Fibroblast of peridontal ligament (primary cell): ENCODE measurements around the gene MFSD12.
"Not testable (repeated sequence)": the region's sequence is repeated elsewhere in the genome, so short reads cannot be mapped to it uniquely, and the experiment has no call there.

Source experiments
- DNase-seq: peaks from one replicate; pipeline ENCODE4 v3.0.0-alpha.2; 2010; ENCODE audit errors: extremely low read depth

The MFSD12 gene

GRCh38 chr19:3584036-3584802 lies 26.8 kb upstream of the MFSD12 start:
- not testable (repeated sequence) for DNase-seq

- DNase-seq: not testable (repeated sequence)
Measured at GRCh38 chr19:3581792-3582191, 24.4 kb upstream of the MFSD12 start.

GRCh38 chr19:3580156-3580934 lies 23.0 kb upstream of the MFSD12 start:
- peak; percentile 88 for DNase-seq

DNA sequence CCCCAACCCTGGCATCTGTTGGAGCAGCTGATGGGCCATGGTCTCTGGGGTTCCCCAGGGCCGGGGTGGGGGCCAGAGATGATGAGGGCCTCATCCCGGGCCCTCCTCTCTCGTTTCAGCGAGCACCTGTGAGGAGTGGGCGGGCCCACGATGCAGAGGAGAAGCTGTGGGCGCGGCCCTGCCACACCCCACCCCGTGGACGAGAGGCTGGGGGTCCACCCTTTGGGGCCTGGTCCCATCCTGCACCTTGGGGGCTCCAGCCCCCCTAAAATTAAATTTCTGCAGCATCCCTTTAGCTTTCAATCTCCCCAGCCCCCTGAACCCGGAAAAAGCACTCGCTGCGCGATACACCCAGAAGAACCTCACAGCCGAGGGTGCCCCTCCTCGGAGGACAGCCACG lies 21.0 kb upstream of the MFSD12 start:
- DNase-seq: no peak

DNA sequence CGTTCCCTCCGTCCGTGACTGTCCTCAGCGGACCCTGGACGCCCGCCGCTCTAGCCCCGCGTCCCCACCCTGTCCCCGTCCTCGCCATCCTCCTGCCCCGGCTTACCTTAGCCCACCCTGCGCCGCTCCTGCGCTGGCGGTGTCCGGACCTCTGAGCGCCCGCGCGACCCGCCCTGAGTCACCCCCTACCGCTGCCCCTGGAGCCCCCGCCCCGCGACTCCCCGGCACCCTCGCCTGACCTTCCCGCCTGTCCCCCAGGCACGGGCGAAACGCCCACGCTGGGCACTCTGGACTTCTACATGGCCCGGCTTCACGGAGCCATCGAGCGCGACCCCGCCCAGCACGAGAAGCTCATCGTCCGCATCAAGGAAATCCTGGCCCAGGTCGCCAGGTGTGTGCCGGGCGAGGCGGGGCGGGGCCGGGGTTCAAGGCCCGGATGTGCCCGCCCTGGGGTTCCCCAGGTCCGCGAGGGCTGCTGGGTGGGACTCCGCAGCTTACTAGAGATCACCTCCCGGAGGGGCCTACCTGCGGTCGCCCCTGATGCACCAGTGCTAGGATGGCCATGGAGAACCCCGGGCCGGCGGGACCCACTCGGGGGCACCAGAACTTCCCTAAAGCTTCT lies 20.4 kb upstream of the MFSD12 start:
- DNase-seq: no peak

GRCh38 chr19:3576696-3577443 lies 19.5 kb upstream of the MFSD12 start:
- DNase-seq: no peak

GRCh38 chr19:3575949-3576673 lies 18.7 kb upstream of the MFSD12 start:
- no peak for DNase-seq

- DNase-seq: no peak
Measured at GRCh38 chr19:3575260-3575741, 17.9 kb upstream of the MFSD12 start.

GRCh38 chr19:3573858-3574637 lies 16.7 kb upstream of the MFSD12 start:
- DNase-seq: peak; percentile 89

DNA sequence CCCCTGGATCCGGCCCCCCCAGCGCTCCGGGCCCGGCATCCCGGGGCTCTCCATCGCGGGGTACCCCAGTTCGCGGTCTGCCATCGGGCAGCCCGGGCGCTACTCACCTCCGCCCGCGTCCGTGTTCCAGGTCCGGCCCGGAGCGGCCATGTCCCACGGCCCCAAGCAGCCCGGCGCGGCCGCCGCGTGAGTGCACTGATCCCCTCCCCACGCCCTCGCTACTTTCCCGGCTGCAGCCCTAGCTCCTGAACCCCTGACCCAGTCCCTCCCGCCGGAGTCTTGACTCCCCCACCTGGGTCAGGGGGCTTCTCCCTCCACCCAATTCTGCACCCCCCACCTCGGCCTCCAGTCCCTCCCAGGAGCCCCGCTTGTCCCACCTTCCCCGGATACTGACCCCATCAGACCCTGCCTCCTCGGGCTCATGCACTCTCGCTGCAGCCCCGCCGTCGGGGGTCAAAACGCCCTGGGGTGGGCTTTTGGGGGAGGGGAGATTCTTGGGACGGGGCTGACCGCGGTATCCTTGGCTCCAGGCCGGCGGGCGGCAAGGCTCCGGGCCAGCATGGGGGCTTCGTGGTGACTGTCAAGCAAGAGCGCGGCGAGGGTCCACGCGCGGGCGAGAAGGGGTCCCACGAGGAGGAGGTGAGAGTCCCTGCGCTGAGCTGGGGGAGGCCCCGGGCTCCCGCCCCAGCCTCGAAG lies 15.9 kb upstream of the MFSD12 start:
- DNase-seq: no peak

- DNase-seq: no peak
Measured at GRCh38 chr19:3572855-3573161, 15.4 kb upstream of the MFSD12 start, which contains the start of gene HMG20B. TSS of gene HMG20B (plus strand) at chr19:3572944. CDS start at chr19:3573310, 366 bp downstream.

DNA sequence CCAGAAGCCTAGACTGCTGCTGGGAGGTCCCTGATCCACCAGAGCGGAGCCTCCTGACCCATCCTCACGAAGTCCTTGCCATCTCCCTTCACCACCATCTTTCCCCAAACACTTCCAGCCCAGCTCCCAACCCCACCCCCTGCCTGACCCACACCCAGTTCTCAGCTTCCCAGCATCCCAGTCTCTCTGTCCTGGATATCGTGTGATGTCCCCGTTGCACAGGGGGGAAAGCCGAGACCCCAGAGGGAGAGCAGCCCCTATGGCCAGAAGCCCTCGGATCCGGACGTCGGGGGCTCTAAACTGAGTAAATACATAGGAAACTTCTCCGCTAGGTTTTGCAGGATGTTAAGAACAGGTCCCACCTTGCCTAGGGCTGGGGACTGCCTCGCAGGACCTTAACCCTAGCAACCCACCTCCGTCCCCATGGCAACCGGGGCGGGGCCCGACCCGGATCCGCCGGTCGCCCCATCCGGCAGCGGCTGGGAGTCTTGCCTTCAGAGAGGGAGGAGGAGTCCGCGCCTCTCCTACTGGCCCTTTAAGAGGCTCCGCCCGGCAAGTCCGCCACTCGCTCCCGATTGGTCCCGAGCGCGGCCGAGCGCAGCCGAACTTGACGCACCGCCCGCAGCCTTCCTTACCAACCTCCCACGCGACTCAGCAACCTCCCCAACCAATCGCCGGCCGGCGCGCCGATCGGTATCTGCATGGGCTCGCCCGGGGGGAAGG lies 14.9 kb upstream of the MFSD12 start:
- DNase-seq: peak; percentile 99

GRCh38 chr19:3570606-3571011 lies 13.2 kb upstream of the MFSD12 start:
- DNase-seq: no peak

GRCh38 chr19:3570042-3570441 lies 12.7 kb upstream of the MFSD12 start:
- not testable (repeated sequence) for DNase-seq

- no peak for DNase-seq
Measured at GRCh38 chr19:3565139-3565538, 7.8 kb upstream of the MFSD12 start.

DNA sequence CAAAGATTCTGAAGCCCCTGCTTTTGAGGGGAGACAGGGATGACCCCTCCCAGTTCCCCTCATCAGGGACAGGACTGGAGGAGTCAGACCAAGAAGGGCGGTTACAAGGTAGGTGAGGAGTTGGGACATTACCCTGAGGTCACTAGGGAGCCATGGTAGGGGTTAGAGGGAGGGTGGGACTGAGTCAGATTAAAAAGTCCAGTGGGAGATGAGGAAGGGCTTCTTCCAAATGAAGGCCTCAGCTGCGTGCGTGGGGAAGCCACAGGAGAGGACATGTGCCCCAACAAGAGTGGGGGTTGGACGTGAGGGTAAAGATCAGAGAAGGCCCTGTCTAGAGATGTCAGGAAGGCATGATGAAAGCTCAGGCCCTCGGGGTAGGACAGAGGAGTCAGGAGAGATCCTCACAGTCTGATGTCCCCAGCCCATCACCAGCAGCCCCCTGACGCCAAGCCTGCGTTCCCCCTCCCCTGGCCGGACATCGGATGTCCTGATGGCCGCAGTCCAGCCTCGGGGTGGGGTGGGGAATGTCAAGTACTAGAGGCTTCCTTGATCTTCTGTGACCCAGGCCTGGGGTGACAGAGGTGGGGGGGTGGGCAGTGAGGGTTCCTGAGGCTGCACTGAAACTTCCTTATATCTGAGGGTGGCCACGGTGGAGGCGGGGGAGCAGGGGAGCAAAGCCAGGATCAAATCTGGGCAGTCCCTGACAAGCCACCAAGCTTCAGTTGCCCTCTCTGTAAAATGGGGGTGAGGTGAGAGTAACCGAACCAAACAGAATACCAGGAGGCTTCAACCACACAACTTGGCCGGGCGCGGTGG lies 6.5 kb upstream of the MFSD12 start:
- no peak for DNase-seq

GRCh38 chr19:3556978-3557460 lies 367 bp downstream of the MFSD12 start:
- no peak for DNase-seq

GRCh38 chr19:3556423-3556977 lies 886 bp downstream of the MFSD12 start:
- no peak for DNase-seq
